HEK293T (cell line): Measurements from ENCODE around the gene ZNF561.

Source experiments
- ARNT ChIP-seq: fragments of 450-650 bp; IDR thresholded peaks from 2 replicates; pipeline ENCODE4 v1.6.1; 2017; ENCODE audit warnings: mild to moderate bottlenecking
- BHLHE40 ChIP-seq: fragments of 450-650 bp; IDR thresholded peaks from 2 replicates; pipeline ENCODE4 v1.6.1; 2016; ENCODE audit warnings: mild to moderate bottlenecking, moderate library complexity, borderline replicate concordance
- ELF4 ChIP-seq: fragments of 450-650 bp; IDR thresholded peaks from 2 replicates; pipeline ENCODE4 v1.6.1; 2017; ENCODE audit warnings: antibody characterized with exemption
- FOXK2 ChIP-seq: fragments of 450-650 bp; IDR thresholded peaks from 2 replicates; pipeline ENCODE4 v1.6.1; 2016; ENCODE audit warnings: mild to moderate bottlenecking
- FOXM1 ChIP-seq: fragments of 450-650 bp; IDR thresholded peaks from 2 replicates; pipeline ENCODE4 v1.6.1; 2017; ENCODE audit warnings: mild to moderate bottlenecking, borderline replicate concordance
- HDGF ChIP-seq: fragments of 450-650 bp; IDR thresholded peaks from 2 replicates; pipeline ENCODE4 v1.6.1; 2017; ENCODE audit warnings: antibody characterized with exemption, borderline replicate concordance
- L3MBTL2 ChIP-seq: fragments of 450-650 bp; conservative IDR thresholded peaks from 2 replicates; pipeline ENCODE4 v1.6.1; 2016; ENCODE audit warnings: mild to moderate bottlenecking
- NFRKB ChIP-seq: fragments of 450-650 bp; IDR thresholded peaks from 2 replicates; pipeline ENCODE4 v1.6.1; 2016; ENCODE audit warnings: mild to moderate bottlenecking, moderate library complexity
- SP1 ChIP-seq: fragments of 450-650 bp; IDR thresholded peaks from 2 replicates; pipeline ENCODE4 v1.6.1; 2017
- SUZ12 ChIP-seq: fragments of 450-650 bp; IDR thresholded peaks from 2 replicates; pipeline ENCODE4 v1.6.1; 2016; ENCODE audit warnings: mild to moderate bottlenecking
- TARDBP ChIP-seq: fragments of 450-650 bp; IDR thresholded peaks from 2 replicates; pipeline ENCODE4 v1.6.1; 2016
- TF ChIP-seq, protein P1 (sequence below): fragments of 450-650 bp; IDR thresholded peaks from 2 replicates; pipeline ENCODE4 v1.6.1; 2016

DNA sequence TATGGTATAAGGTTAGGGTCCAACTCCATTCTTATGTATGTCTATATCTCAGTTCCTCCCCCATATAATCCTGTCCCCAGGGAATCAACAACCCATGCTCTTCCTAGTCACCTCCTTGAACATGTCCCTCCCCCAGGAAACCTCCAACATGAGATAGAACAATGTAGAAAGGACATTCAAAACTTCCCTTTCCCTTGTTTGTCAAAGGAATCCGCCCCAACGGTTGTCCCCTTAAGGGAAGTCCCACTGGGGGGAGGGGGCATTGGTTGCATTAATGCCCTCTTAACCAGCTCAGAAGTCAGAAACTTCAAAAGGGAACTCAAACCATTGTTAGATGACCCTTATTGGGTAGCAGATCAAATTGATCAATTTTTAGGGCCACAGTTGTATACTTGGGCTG lies 6.8 kb upstream of the ZNF561 start:
- TF ChIP-seq, protein P1, sequence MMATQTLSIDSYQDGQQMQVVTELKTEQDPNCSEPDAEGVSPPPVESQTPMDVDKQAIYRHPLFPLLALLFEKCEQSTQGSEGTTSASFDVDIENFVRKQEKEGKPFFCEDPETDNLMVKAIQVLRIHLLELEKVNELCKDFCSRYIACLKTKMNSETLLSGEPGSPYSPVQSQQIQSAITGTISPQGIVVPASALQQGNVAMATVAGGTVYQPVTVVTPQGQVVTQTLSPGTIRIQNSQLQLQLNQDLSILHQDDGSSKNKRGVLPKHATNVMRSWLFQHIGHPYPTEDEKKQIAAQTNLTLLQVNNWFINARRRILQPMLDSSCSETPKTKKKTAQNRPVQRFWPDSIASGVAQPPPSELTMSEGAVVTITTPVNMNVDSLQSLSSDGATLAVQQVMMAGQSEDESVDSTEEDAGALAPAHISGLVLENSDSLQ = no peak
- TF ChIP-seq SP1 = no peak
- no peak for TF ChIP-seq NFRKB
- TF ChIP-seq SUZ12 = no peak
- TF ChIP-seq FOXK2 = no peak
- no peak for TF ChIP-seq BHLHE40
- no peak for TF ChIP-seq ARNT
- TF ChIP-seq ELF4 = no peak
- no peak for TF ChIP-seq HDGF
- no peak for TF ChIP-seq L3MBTL2
- no peak for TF ChIP-seq TARDBP
- no peak for TF ChIP-seq FOXM1
